Measurements from ENCODE around the gene C4orf33.
"Not testable (repeated sequence)": the region's sequence is repeated elsewhere in the genome, so short reads cannot be mapped to it uniquely, and the experiment has no call there.

C4orf33 gene

DNA sequence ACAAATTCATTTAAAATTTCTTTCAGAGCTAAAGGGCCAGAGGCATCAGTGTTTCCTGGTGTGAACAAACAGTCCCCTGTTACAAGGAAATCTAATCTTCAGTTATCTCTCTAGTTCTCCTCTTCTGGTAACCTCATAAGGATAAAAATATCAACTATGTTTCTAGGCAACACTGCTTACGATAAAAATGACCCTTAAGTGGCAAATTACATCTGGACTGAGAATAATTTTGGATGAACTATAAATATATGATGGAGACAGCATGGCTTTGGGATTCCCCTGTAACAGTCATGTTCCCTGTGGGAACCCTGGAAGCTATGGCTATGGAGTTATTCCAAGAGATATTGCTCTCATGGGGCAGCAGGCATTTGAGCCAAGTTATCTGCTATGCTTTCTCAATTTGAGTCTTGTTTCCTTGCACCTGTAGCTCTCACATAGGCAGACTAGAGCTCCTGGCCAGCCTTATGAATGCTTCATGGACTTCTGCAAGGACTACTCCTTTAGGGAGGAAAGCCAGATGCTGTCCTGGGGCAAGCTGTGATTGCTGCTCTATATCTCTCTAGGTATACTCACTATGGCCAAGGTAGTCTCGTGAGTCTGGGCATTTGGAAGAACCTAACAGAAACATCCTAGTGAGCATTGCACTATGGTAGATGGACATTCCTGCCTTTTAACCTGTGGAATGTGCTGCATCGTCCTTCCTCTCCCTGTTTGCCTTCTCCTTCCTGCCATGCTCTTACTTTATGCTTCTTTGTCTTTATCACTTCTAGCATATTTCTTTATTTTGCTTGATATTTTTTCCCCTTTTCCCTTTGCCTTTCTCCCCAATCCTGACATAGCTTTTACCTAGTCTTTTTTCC lies 14.2 kb downstream of the C4orf33 start:
- TF ChIP-seq, protein P1, sequence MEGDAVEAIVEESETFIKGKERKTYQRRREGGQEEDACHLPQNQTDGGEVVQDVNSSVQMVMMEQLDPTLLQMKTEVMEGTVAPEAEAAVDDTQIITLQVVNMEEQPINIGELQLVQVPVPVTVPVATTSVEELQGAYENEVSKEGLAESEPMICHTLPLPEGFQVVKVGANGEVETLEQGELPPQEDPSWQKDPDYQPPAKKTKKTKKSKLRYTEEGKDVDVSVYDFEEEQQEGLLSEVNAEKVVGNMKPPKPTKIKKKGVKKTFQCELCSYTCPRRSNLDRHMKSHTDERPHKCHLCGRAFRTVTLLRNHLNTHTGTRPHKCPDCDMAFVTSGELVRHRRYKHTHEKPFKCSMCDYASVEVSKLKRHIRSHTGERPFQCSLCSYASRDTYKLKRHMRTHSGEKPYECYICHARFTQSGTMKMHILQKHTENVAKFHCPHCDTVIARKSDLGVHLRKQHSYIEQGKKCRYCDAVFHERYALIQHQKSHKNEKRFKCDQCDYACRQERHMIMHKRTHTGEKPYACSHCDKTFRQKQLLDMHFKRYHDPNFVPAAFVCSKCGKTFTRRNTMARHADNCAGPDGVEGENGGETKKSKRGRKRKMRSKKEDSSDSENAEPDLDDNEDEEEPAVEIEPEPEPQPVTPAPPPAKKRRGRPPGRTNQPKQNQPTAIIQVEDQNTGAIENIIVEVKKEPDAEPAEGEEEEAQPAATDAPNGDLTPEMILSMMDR (conservative IDR thresholded peaks at IDR 0.05), result no peak
- H3K27ac ChIP-seq, result no peak overlapping the region

DNA sequence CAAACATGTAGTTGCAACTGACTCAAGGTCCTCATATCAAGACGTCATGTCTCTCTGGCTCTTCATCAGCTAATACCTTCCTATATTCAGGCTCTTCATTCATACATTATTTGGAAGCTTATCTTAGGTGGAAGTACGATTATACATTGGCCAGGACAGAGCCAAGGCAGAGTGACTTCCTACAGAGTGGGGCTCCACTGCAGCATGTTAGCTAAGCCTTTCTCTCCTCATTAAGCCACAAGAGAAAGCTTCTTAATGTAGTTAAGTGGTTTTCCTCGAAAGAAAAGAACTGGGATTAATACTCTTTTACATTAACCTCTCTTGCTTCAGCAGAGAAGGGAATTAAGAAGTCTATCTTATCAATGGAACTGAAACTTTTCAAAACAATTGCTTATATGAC lies 15.0 kb downstream of the C4orf33 start:
- TF ChIP-seq, protein P1 (conservative IDR thresholded peaks at IDR 0.05), result no peak
- no peak overlapping the region for H3K27ac ChIP-seq

DNA sequence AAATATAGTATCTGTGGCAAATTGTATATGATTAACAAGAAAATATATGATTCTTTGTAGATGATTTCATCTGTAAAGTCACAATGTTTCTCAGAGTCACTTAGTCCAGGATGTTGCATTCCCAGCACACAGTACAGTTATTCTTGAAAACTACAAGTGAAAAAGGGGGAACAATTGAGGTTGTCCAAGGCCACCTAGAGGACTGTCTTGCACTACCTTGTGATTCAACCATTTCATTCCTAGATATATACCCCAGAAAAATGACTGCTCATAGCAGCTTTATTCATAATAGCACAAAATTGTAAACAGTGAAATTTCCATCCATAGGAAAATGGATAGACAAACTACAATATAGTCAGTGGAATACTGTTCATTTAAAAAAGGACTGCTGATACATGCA lies 16.0 kb downstream of the C4orf33 start:
- no peak overlapping the region for H3K27ac ChIP-seq
- TF ChIP-seq, protein P1 (conservative IDR thresholded peaks at IDR 0.05), result no peak

DNA sequence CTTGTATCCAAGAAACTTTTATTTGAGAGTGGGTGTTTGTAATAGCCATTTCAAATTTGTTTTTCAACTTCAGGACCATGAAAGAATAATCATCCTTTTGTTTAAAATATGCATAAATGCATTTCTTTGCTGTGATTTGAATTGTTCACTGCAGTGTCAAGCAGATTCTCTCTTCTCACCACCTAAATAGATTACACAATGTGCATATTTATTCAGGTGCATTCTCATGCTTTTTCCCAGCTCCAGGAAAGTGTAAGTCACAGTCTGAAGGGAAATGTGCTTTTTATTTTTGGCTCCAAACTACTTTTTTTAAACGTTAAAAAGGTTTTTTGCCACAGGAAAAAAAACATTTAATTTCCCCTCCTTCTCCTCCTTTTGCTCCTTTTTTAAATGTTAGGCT lies 17.5 kb downstream of the C4orf33 start:
- no peak overlapping the region for H3K27ac ChIP-seq
- TF ChIP-seq, protein P1 (conservative IDR thresholded peaks at IDR 0.05), result no peak

DNA sequence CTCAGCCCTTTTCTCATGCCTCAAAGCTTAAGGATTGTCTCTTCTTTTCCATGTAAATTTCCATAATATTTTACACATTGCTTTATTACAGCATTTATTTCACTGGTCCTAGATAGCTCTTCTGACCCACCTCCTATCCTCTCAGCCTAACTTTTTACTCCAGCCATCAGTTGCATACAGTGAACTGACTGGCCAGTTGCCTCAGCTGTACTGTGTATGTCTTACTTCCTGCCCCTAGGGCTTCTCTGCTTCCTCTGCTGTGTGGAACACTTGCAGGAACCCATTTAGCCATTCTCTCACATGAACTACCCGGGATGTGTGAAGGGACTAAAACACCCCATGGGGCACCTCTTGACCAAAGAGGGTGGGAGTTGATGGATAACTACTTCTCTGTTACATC lies 18.0 kb downstream of the C4orf33 start:
- H3K27ac ChIP-seq, result no peak overlapping the region
- TF ChIP-seq, protein P1 (conservative IDR thresholded peaks at IDR 0.05), result no peak

DNA sequence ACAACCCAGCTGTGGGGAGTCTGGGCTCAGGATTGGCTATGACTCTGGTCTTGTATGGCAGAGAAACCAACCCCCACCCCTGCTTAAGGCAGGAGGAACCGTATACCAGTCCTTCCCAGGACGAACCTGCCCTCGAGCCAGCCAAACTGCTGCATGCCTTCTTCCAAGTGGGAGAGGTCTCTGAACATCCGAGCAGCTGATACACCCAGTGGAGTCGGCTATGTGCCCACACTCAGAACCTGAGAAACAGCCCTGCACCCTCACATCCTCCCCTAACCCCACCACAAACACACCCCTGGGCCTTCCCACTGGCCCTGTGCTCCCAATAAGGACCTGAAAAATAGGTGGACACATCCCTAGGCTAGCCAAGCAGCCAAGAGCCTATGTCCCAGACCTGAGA lies 21.8 kb downstream of the C4orf33 start:
- no peak overlapping the region for H3K27ac ChIP-seq
- TF ChIP-seq, protein P1 (conservative IDR thresholded peaks at IDR 0.05), result no peak

DNA sequence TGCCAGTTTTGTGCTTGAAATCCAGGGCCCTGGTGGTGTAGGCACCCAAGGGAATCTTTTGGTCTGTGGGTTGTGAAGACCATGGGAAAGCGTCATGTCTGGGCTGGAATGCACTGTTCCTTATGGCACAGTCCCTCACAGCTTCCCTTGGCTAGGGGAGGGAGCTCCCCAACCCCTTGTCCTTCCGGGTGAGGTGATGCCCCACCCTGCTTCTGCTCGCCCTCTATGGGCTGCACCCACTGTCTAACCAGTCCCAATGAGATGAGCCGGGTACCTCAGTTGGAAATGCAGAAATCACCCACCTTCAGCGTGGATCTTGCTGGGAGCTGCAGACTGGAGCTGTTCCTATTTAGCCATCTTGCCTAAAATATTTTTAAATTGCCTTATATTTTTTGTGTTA lies 30.7 kb downstream of the C4orf33 start:
- H3K27ac ChIP-seq, result not testable (repeated sequence)

DNA sequence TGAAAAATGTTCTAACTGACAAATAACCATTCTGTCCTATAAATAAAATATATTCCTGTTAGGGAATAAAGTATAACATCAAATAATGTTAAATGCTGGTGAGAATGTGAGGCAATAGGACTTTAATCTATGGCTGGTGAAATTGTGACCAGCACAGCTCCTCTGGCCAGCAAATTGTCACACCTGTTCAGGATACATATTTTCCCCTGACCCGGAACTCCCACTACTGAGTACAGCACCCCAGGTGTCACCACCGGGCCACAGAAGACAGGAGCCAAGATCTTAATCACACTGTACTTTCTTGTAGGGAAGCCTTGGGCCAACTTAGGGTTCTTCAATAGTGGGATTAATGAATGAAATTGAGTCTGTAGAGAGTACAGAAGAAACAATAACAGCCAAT lies 33.2 kb downstream of the C4orf33 start:
- no peak overlapping the region for H3K27ac ChIP-seq
- TF ChIP-seq, protein P1 (conservative IDR thresholded peaks at IDR 0.05), result no peak

All from VCaP (cell line).